ENCODE results near the gene PDPN. TPM values are rescaled to one million over a fixed set of nuclear protein-coding genes. Genes with fewer than 3 reads are reported as not detected.

PDPN gene
- total and polyA plus RNA-seq, 11 donors: 4.4 to 162 (median 21.1) TPM

DNA sequence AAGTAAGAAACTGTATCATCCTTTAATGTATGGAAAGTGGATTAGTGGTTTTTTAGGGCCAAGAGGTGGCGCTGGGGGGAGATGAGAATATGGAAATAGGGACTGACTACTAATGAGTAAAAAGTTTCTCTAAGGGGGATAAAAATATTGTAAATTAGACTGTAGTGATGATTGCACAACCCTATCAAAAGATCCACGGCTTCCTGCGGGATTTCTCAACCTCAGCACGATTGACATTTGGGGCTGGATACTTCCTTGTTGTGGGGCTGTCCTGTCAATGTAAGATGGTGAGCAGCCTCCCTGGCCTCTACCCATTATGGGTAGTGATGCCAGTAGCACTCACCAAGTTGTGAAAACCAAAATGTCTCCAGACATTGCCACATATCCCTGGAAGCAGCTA is 80.3 kb downstream of the PDPN start:
- WGBS, 4 donors: 79 to 80% (median 79%) methylated on average over 4 of the region's 4 CpGs
- intact Hi-C loops (cut with DNase I): loop anchor here in 6 of 10 donors (2.0 to 10.0 kb wide), 6 partner anchors 61 to 1381 kb away; no protein-coding TSS in a partner anchor
- Histone ChIP-seq H3K36me3 (no peaks in the 10 kb centered on the region), H3K27ac (no peak overlapping the region), H3K4me3 (no peak overlapping the region), H3K9me3 (peaks cover 0 to 5% (median 0%) of the 10 kb centered on the region in 12 donors), H3K4me1 (peaks cover 0 to 7% (median 0%) of the 10 kb centered on the region in 12 donors), H3K27me3 (peaks cover 0 to 6% (median 0%) of the 10 kb centered on the region in 9 donors)
- TF ChIP-seq, protein P1, sequence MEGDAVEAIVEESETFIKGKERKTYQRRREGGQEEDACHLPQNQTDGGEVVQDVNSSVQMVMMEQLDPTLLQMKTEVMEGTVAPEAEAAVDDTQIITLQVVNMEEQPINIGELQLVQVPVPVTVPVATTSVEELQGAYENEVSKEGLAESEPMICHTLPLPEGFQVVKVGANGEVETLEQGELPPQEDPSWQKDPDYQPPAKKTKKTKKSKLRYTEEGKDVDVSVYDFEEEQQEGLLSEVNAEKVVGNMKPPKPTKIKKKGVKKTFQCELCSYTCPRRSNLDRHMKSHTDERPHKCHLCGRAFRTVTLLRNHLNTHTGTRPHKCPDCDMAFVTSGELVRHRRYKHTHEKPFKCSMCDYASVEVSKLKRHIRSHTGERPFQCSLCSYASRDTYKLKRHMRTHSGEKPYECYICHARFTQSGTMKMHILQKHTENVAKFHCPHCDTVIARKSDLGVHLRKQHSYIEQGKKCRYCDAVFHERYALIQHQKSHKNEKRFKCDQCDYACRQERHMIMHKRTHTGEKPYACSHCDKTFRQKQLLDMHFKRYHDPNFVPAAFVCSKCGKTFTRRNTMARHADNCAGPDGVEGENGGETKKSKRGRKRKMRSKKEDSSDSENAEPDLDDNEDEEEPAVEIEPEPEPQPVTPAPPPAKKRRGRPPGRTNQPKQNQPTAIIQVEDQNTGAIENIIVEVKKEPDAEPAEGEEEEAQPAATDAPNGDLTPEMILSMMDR (IDR thresholded peaks at IDR 0.05): no peak
- ATAC-seq (no peak), DNase-seq (no peak)

DNA sequence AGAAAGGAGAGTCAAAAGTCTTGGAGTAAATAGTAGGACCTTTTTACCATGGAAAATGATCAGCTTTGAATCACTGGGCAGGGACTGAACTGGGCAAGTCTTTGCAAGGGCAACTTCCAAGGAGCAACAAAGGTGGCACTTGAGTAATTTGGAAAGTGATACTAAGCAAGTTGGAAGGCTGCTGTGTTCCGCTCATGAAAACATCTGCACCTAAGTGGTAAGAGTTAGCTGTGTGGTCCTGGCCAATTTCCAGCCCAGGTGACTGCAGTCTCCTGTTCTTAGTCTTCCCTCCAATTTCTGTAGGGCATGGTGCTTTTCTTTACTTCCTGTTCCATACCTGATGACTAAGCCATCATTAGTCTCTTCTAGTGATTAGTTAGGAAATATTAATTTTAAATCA is 80.8 kb downstream of the PDPN start:
- ATAC-seq: no peak
- H3K27me3 ChIP-seq: peaks cover 0 to 6% (median 0%) of the 10 kb centered on the region in 9 donors
- WGBS, 4 donors: 64 to 93% (median 91%) methylated on average over 1 of the region's 1 CpG

DNA sequence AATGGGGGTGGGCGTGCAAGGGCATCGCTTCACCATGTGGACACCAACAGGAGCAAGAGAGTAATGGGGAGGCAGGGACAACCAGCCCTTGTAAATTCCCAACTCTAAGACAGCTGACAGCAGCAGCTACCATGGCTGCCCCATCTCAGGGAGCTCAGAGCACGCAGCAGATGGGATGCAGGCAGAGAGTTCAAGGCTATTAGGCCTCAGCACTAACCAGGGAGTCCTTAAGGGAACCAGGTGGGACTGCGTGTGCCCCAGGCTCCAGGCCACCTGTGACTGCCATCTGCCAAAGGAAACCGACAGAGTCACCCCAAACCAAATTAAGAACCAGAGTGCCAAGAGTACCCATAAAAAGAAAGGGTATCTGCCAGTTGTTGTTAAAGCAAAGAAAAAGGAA is 82.7 kb downstream of the PDPN start:
- peaks cover 0 to 6% (median 0%) of the 10 kb centered on the region in 9 donors for H3K27me3 ChIP-seq
- DNase-seq (no peak), ATAC-seq (no peak)
- H3K36me3 ChIP-seq: no peaks in the 10 kb centered on the region
- no peak overlapping the region for H3K27ac ChIP-seq
- peaks cover 0 to 7% (median 0%) of the 10 kb centered on the region in 12 donors for H3K4me1 ChIP-seq
- no peak for TF ChIP-seq POLR2A (IDR thresholded peaks at IDR 0.05)
- TF ChIP-seq, protein P1 (IDR thresholded peaks at IDR 0.05): no peak
- no peak overlapping the region for H3K4me3 ChIP-seq
- no peaks in the 10 kb centered on the region for H3K9me3 ChIP-seq
- WGBS, 4 donors: 81 to 93% (median 90%) methylated on average over 5 of the region's 5 CpGs
- intact Hi-C loops (cut with DNase I): loop anchor here in 9 of 10 donors (1.0 to 10.0 kb wide), 8 partner anchors 58 to 1378 kb away; no protein-coding TSS in a partner anchor

More for the DNA sequence above, 80.8 kb downstream of the PDPN start:
- H3K9me3 ChIP-seq: peaks cover 0 to 2% (median 0%) of the 10 kb centered on the region in 12 donors
- H3K36me3 ChIP-seq: no peaks in the 10 kb centered on the region
- H3K27ac ChIP-seq: no peak overlapping the region
- H3K4me1 ChIP-seq: peaks cover 0 to 7% (median 0%) of the 10 kb centered on the region in 12 donors
- no peak overlapping the region for H3K4me3 ChIP-seq
- intact Hi-C loops (cut with DNase I): loop anchor here in 6 of 10 donors (2.0 to 10.0 kb wide), 6 partner anchors 60 to 1380 kb away; no protein-coding TSS in a partner anchor
- no peak for DNase-seq
- TF ChIP-seq, protein P1 (IDR thresholded peaks at IDR 0.05): no peak
- TF ChIP-seq POLR2A (IDR thresholded peaks at IDR 0.05): no peak

Other genes with a start within 250 kb of the PDPN start
- gene PRAMEF14, start 236.7 kb upstream of the PDPN start, total RNA-seq: not detected
- not detected for gene PRAMEF14, start 236.7 kb upstream of the PDPN start, polyA plus RNA-seq
- gene PRAMEF19, start 211.9 kb upstream of the PDPN start, total RNA-seq: not detected
- not detected for gene PRAMEF19, start 211.9 kb upstream of the PDPN start, polyA plus RNA-seq
- not detected for gene PRAMEF17, start 194.2 kb upstream of the PDPN start, total RNA-seq
- gene PRAMEF17, start 194.2 kb upstream of the PDPN start, polyA plus RNA-seq: not detected
- gene PRAMEF20, start 173.4 kb upstream of the PDPN start, total RNA-seq: not detected
- not detected for gene PRAMEF20, start 173.4 kb upstream of the PDPN start, polyA plus RNA-seq
- 1 to 10 TPM in 5 of 9 donors, under 1 TPM in 2, not detected in 2; 0.20 to 4.0 (median 1.7) TPM for gene LRRC38, start 69.8 kb upstream of the PDPN start, total RNA-seq
- gene LRRC38, start 69.8 kb upstream of the PDPN start, polyA plus RNA-seq: 1 to 10 TPM in 1 of 2 donors, under 1 TPM in 1; 0.30 to 4.4 TPM
- 10 to 100 TPM; 22.8 to 52.7 (median 38.8) TPM for gene PRDM2, start 116.4 kb downstream of the PDPN start, total RNA-seq
- gene PRDM2, start 116.4 kb downstream of the PDPN start, polyA plus RNA-seq: 10 to 100 TPM; 16.1 to 19.3 TPM

All from heart left ventricle (tissue), 16 donors.